Spleen (tissue), 7 donors: ENCODE results near the gene EXOC4.

ENCODE experiments used
- CTCF ChIP-seq, 11 experiments: fragments of 200-600 bp in 7 of 11; fragments of 450-650 bp in 4 of 11; sonication (generic) in 4 of 11; IDR thresholded peaks in 8 of 11; conservative IDR thresholded peaks in 3 of 11; 1 replicate in 7 of 11; 2 replicates in 4 of 11; pipeline versions ENCODE4 v1.4.0 to v1.8.0; 2016 to 2021; ENCODE audit warnings: antibody characterized with exemption in 11 of 11, inconsistent platforms in 4 of 11, mild to moderate bottlenecking in 1 of 11
- POLR2AphosphoS5 ChIP-seq, 3 donors: sonication (generic); formaldehyde crosslinking; IDR thresholded peaks; one replicate each; pipeline ENCODE4 v1.5.1; 2017; ENCODE audit warnings: antibody characterized with exemption in 3 of 3
- donor health status: DM: no; HTN: no; CAD: no; lungs with moderate emphysema.
- donor health status: DM: no; HTN: no; CAD: no.
- donor health status: DM: no; HTN: no; CAD: no.

GRCh38 chr7:133662276-133662675, 409.4 kb downstream of the EXOC4 start:
- TF ChIP-seq CTCF (IDR thresholded peaks at IDR 0.05 in 8 of 11, conservative IDR thresholded peaks at IDR 0.05 in 3 of 11) (no peak), POLR2AphosphoS5 (IDR thresholded peaks at IDR 0.05) (no peak)
